ENCODE measurements around the gene IFI30.
A peak's percentile ranks its signal among the peaks of the same experiment; 100 is the strongest.

IFI30 gene

DNA sequence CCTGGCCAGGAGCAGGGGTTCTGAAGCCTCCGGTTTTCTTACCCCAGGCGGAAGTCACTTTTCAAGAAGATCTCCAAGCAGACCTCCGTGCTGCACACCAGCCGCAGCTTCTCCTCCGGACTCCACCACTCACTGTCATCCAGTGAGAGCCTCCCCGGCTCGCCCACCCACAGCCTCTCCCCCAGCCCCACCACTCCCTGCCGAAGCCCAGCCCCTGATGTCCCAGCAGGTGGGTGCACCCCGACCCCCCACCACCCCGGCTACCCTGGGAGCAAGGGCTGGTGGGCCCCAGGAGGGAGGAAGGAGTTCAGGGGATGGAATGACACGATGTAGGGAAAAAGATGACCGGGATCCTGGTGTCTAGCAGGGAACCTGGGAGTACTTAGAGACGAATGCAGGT lies 26.2 kb upstream of the IFI30 start:
- Histone ChIP-seq H3K27me3 (ENCODE audit: insufficient read depth, low read depth, severe bottlenecking) (no peaks in the 10 kb centered on the region), H3K9me3 (ENCODE audit: severe bottlenecking) (no peaks in the 10 kb centered on the region), H3K27ac (no peak overlapping the region), H3K4me3 (ENCODE audit: low read depth, low read length) (no peak overlapping the region), H3K36me3 (peaks cover 48% of the 10 kb centered on the region)
- TF ChIP-seq, protein P1, sequence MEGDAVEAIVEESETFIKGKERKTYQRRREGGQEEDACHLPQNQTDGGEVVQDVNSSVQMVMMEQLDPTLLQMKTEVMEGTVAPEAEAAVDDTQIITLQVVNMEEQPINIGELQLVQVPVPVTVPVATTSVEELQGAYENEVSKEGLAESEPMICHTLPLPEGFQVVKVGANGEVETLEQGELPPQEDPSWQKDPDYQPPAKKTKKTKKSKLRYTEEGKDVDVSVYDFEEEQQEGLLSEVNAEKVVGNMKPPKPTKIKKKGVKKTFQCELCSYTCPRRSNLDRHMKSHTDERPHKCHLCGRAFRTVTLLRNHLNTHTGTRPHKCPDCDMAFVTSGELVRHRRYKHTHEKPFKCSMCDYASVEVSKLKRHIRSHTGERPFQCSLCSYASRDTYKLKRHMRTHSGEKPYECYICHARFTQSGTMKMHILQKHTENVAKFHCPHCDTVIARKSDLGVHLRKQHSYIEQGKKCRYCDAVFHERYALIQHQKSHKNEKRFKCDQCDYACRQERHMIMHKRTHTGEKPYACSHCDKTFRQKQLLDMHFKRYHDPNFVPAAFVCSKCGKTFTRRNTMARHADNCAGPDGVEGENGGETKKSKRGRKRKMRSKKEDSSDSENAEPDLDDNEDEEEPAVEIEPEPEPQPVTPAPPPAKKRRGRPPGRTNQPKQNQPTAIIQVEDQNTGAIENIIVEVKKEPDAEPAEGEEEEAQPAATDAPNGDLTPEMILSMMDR (IDR thresholded peaks at IDR 0.05; ENCODE audit: low read depth, low read length), result no peak
- DNase-seq, result no peak

- DNase-seq, result no peak
- Histone ChIP-seq H3K27me3 (ENCODE audit: insufficient read depth, low read depth, severe bottlenecking) (no peaks in the 10 kb centered on the region), H3K27ac (no peak overlapping the region), H3K36me3 (peaks cover 30% of the 10 kb centered on the region), H3K4me3 (ENCODE audit: low read depth, low read length) (no peak overlapping the region), H3K9me3 (ENCODE audit: severe bottlenecking) (no peaks in the 10 kb centered on the region)
- TF ChIP-seq, protein P1 (IDR thresholded peaks at IDR 0.05; ENCODE audit: low read depth, low read length), result no peak
Observed at GRCh38 chr19:18149596-18149975, 24.0 kb upstream of the IFI30 start.

- Histone ChIP-seq H3K36me3 (peaks cover 26% of the 10 kb centered on the region), H3K4me3 (ENCODE audit: low read depth, low read length) (no peak overlapping the region), H3K27me3 (ENCODE audit: insufficient read depth, low read depth, severe bottlenecking) (no peaks in the 10 kb centered on the region), H3K27ac (no peak overlapping the region), H3K9me3 (ENCODE audit: severe bottlenecking) (no peaks in the 10 kb centered on the region)
- no peak for DNase-seq
- TF ChIP-seq, protein P1 (IDR thresholded peaks at IDR 0.05; ENCODE audit: low read depth, low read length), result no peak
Observed at GRCh38 chr19:18150776-18151624, 22.6 kb upstream of the IFI30 start.

DNA sequence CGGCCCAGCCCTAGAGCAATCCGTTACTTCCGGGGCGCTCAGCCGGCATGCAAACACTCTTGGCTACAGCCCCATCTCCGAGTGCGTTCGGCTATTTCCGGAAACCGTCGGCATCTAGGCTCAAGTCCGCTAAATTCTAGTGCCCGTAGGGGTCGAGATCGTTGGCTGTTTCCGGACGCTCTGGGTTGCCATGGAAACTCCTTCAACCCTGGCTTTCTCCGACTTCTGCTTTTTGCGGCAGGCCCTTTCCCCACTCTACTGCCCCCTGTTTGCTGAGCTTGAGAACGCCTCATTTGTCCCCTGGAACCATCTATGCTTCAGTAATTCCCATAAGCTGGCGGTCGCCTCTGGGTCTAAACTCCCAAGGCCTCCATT lies 21.2 kb upstream of the IFI30 start:
- peak; percentile 97 for DNase-seq
- H3K27ac ChIP-seq, result peak overlapping the region; percentile 94
- TF ChIP-seq, protein P1 (IDR thresholded peaks at IDR 0.05; ENCODE audit: low read depth, low read length), result peak; percentile 69
- H3K9me3 ChIP-seq (ENCODE audit: severe bottlenecking), result no peaks in the 10 kb centered on the region
- no peaks in the 10 kb centered on the region for H3K27me3 ChIP-seq (ENCODE audit: insufficient read depth, low read depth, severe bottlenecking)
- H3K36me3 ChIP-seq, result peaks cover 23% of the 10 kb centered on the region
- H3K4me3 ChIP-seq (ENCODE audit: low read depth, low read length), result peak overlapping the region; percentile 51

DNA sequence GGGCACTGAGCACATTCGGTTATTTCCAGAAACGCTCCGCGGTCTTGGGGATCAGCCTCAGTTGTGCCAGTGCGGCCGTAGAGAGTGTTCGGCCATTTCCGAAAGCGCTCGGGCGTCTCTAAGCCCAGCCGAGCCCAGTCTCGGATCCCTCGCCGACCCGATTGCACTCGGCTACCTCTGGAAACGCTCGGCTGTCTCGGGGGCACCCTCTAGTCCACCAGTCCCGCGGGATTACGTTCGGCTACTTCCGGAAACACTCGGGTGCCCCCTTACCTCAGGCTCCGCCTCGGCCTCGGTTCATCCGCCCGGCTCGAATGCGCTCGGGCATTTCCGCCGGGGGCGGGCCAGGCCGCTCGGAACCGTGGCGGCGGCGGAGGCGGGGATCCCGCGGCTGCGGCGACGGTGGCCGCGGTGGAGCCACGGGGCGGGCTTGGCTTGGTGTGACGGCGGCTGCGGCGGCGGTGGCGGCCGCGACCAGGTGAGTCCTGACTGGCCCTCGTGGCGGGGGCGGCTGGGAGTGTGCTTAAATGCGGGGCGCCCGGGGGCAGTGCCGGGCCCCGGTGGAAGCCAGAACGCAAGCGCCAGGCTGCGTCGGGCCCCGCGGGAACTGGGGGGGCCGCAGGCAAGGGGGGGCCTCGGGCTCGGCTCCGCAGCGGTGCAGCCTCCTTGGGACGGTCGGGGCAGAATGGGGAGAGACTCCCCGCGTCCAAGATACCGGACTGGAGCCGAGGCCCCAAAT lies 20.6 kb upstream of the IFI30 start, which contains the start of gene PIK3R2:
Gene PIK3R2, plus strand, starts transcription at position 347 of the 739 bp plus-strand sequence. CDS start 2,717 bp downstream, outside the sequence.
- Histone ChIP-seq H3K4me3 (ENCODE audit: low read depth, low read length) (peak within 1 kb of the TSS; percentile 95), H3K36me3 (peaks cover 20% of the 10 kb centered on the region)
- TF ChIP-seq, protein P1 (IDR thresholded peaks at IDR 0.05; ENCODE audit: low read depth, low read length), result no peak

More for the DNA sequence above, 20.6 kb upstream of the IFI30 start, which contains the start of gene PIK3R2:
- H3K9me3 ChIP-seq (ENCODE audit: severe bottlenecking), result no peaks in the 10 kb centered on the region
- peak; percentile 99 for DNase-seq
- H3K27me3 ChIP-seq (ENCODE audit: insufficient read depth, low read depth, severe bottlenecking), result no peaks in the 10 kb centered on the region
- H3K27ac ChIP-seq, result peak within 1 kb of the TSS; percentile 94

Data from WERI-Rb-1 (cell line).